HepG2 (cell line): ENCODE results near the gene NOS1AP. TPM values are rescaled to one million over a fixed set of nuclear protein-coding genes. Genes with fewer than 3 reads are reported as not detected.

Experiments
- ADNP ChIP-seq: sonication (generic); formaldehyde crosslinking; IDR thresholded peaks from 2 replicates; pipeline ENCODE4 v1.4.0; 2020; ENCODE audit warnings: missing genetic modification reagents
- CTCF ChIP-seq: sonication (generic); formaldehyde crosslinking; IDR thresholded peaks from 2 replicates; pipeline ENCODE4 v1.5.0; 2020; ENCODE audit warnings: mild to moderate bottlenecking, missing genetic modification reagents, moderate library complexity
- DNMT1 ChIP-seq: sonication (generic); formaldehyde crosslinking; IDR thresholded peaks from 2 replicates; pipeline ENCODE4 v1.5.1; 2020; ENCODE audit warnings: mild to moderate bottlenecking, missing genetic modification reagents
- ERF ChIP-seq: IDR thresholded peaks from 2 replicates; pipeline ENCODE4 v1.6.1; 2018; ENCODE audit warnings: missing biosample characterization, missing genetic modification reagents
- FOXO1 ChIP-seq: sonication (generic); formaldehyde crosslinking; IDR thresholded peaks from 2 replicates; pipeline ENCODE4 v1.4.0; 2020; ENCODE audit warnings: missing genetic modification reagents
- HNF1A ChIP-seq, 2 experiments: sonication (generic) in 1 of 2; formaldehyde crosslinking in 1 of 2; IDR thresholded peaks; 2 replicates each; pipeline versions ENCODE4 v1.4.0 to v1.6.1; 2016 to 2020; ENCODE audit warnings: borderline replicate concordance in 1 of 2, low read depth in 1 of 2, mild to moderate bottlenecking in 1 of 2, missing genetic modification reagents in 1 of 2
- HNRNPL ChIP-seq: fragments of 200-400 bp; formaldehyde crosslinking; IDR thresholded peaks from 2 replicates; pipeline ENCODE4 v1.6.1; 2017; ENCODE audit warnings: mild to moderate bottlenecking, low read depth, low read length
- KDM6A ChIP-seq: IDR thresholded peaks from 2 replicates; pipeline ENCODE4 v1.6.1; 2016; ENCODE audit warnings: low read depth
- MLLT10 ChIP-seq: sonication (generic); formaldehyde crosslinking; IDR thresholded peaks from 2 replicates; pipeline ENCODE4 v1.4.0; 2020; ENCODE audit warnings: missing genetic modification reagents
- NBN ChIP-seq: fragments of 450-650 bp; conservative IDR thresholded peaks from 2 replicates; pipeline ENCODE4 v1.6.1; 2017
- RAD51 ChIP-seq: fragments of 450-650 bp; IDR thresholded peaks from 2 replicates; pipeline ENCODE4 v1.6.1; 2016; ENCODE audit warnings: borderline replicate concordance
- SRSF4 ChIP-seq: fragments of 200-400 bp; formaldehyde crosslinking; IDR thresholded peaks from one replicate; pipeline ENCODE4 v1.6.1; 2018; ENCODE audit warnings: mild to moderate bottlenecking, low read depth, low read length, moderate library complexity; ENCODE audit not compliant: poor library complexity, severe bottlenecking
- ZFP91 ChIP-seq: sonication (generic); formaldehyde crosslinking; IDR thresholded peaks from 2 replicates; pipeline ENCODE4 v1.9.0; 2022; ENCODE audit warnings: missing genetic modification reagents, mild to moderate bottlenecking, borderline replicate concordance
- ZNF225 ChIP-seq: sonication (generic); formaldehyde crosslinking; IDR thresholded peaks from 2 replicates; pipeline ENCODE4 v1.4.0; 2020; ENCODE audit warnings: mild to moderate bottlenecking, missing genetic modification reagents
- ZNF570 ChIP-seq: sonication (generic); formaldehyde crosslinking; IDR thresholded peaks from 2 replicates; pipeline ENCODE4 v1.4.0; 2020; ENCODE audit warnings: mild to moderate bottlenecking, missing genetic modification reagents, borderline replicate concordance
- ZNF703 ChIP-seq: sonication (generic); formaldehyde crosslinking; IDR thresholded peaks from 2 replicates; pipeline ENCODE4 v1.5.1; 2020; ENCODE audit warnings: missing genetic modification reagents, mild to moderate bottlenecking, moderate library complexity, borderline replicate concordance
- polyA plus RNA-seq, 8 experiments: library from polyadenylated mRNA; depleted of rRNA in 3 of 8; stranded (reverse) in 7 of 8; unstranded in 1 of 8; fragments of >200 nt; fragmentation: Illumina TruSeq in 4 of 8; extraction: Trizol in 4 of 8; gene quantifications; 2 replicates each; pipeline versions ENCODE4 v1.2.1 to v1.2.3, GENCODE V29; 2011 to 2016; ENCODE audit warnings: low read depth in 4 of 8, missing spikeins in 1 of 8, mixed read lengths in 1 of 8; ENCODE audit not compliant: insufficient read depth in 1 of 8
- total RNA-seq, 5 experiments: library from RNA; depleted of rRNA; stranded (reverse); fragments of >200 nt; fragmentation: Illumina TruSeq; extraction: Trizol; gene quantifications; 2 replicates each; pipeline ENCODE4 v1.2.3, GENCODE V29; 2016; ENCODE audit warnings: low read depth in 1 of 5
- TF ChIP-seq, protein P1 (sequence below): sonication (generic); formaldehyde crosslinking; IDR thresholded peaks from 2 replicates; pipeline ENCODE4 v1.4.0; 2020; ENCODE audit warnings: mild to moderate bottlenecking, missing genetic modification reagents
- TF ChIP-seq, protein P2 (sequence below): sonication (generic); IDR thresholded peaks from 2 replicates; pipeline ENCODE4 v1.6.1; 2016; ENCODE audit warnings: low read depth, borderline replicate concordance
- TF ChIP-seq, protein P3 (sequence below): IDR thresholded peaks from 2 replicates; pipeline ENCODE4 v1.6.1; 2016

Gene NOS1AP
- total and polyA plus RNA-seq, 2 of the 13 experiments (the other 11 are each of a cell fraction or from before 2014, with no cell fraction given), result 2.0 to 3.3 TPM

DNA sequence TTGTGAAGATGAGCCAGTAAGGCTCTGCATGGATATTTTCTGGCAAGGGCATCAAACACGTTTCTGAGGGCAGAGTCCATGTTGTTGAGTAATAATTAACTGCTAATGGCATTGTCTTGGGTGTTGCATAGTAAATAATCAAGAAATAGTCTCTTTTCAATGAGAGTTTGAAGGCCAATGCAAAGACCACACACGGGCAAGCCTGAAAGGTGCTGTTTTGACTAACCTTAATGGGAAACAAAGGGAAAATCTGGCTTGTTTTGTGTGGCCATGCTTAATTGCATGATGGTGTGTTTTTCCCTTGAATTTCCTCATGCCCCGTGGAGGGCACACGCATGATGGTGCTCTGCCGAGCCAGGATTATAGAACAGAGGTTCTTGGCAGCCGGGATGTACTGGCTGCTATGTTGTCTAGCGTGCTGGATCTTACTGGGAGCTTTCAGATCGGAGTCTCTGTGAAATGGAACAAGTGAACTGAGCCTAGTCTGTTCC, 127.6 kb downstream of the NOS1AP start (continued):
- TF ChIP-seq NBN (no peak), ZNF703 (no peak), SRSF4 (no peak), RAD51 (no peak), ADNP (no peak), ERF (CRISPR knock-in tag) (0 out of 2 replicates have a peak, but pooled peaks have one; percentile 9), HNF1A (IDR thresholded peaks at IDR 0.05; ENCODE audit: low read depth) (peak; percentile 92), HNF1A (CRISPR knock-in tag; IDR thresholded peaks at IDR 0.05; ENCODE audit: borderline replicate concordance) (peak; percentile 92), MLLT10 (CRISPR knock-in tag) (no peak), ZNF225 (CRISPR knock-in tag) (no peak), ZNF570 (CRISPR knock-in tag) (no peak), CTCF (no peak), DNMT1 (CRISPR knock-in tag) (no peak), HNRNPL (no peak), KDM6A (CRISPR knock-in tag) (peak; percentile 58; the same call in 1 of the 2 replicates), FOXO1 (CRISPR knock-in tag) (peak; percentile 13; the same call in 1 of the 2 replicates), ZFP91 (CRISPR knock-in tag) (no peak)
- TF ChIP-seq, protein P1, sequence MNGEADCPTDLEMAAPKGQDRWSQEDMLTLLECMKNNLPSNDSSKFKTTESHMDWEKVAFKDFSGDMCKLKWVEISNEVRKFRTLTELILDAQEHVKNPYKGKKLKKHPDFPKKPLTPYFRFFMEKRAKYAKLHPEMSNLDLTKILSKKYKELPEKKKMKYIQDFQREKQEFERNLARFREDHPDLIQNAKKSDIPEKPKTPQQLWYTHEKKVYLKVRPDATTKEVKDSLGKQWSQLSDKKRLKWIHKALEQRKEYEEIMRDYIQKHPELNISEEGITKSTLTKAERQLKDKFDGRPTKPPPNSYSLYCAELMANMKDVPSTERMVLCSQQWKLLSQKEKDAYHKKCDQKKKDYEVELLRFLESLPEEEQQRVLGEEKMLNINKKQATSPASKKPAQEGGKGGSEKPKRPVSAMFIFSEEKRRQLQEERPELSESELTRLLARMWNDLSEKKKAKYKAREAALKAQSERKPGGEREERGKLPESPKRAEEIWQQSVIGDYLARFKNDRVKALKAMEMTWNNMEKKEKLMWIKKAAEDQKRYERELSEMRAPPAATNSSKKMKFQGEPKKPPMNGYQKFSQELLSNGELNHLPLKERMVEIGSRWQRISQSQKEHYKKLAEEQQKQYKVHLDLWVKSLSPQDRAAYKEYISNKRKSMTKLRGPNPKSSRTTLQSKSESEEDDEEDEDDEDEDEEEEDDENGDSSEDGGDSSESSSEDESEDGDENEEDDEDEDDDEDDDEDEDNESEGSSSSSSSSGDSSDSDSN (CRISPR knock-in tag), result peak; percentile 51
- TF ChIP-seq, protein P2, sequence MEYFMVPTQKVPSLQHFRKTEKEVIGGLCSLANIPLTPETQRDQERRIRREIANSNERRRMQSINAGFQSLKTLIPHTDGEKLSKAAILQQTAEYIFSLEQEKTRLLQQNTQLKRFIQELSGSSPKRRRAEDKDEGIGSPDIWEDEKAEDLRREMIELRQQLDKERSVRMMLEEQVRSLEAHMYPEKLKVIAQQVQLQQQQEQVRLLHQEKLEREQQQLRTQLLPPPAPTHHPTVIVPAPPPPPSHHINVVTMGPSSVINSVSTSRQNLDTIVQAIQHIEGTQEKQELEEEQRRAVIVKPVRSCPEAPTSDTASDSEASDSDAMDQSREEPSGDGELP, result no peak
- TF ChIP-seq, protein P3, sequence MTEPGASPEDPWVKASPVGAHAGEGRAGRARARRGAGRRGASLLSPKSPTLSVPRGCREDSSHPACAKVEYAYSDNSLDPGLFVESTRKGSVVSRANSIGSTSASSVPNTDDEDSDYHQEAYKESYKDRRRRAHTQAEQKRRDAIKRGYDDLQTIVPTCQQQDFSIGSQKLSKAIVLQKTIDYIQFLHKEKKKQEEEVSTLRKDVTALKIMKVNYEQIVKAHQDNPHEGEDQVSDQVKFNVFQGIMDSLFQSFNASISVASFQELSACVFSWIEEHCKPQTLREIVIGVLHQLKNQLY (CRISPR knock-in tag), result no peak
